Neural crest cell (in vitro differentiated cells): ENCODE data around the gene FNDC3B. TPM values are rescaled to one million over a fixed set of nuclear protein-coding genes. Genes with fewer than 3 reads are reported as not detected.

Source experiments
- DNase-seq: peaks from one replicate; pipeline ENCODE4 v3.0.0; 2021; ENCODE audit warnings: low read depth, mixed read lengths, low spot score
- H3K27ac Mint-ChIP-seq: one replicate; pipeline ENCODE4 v1.8.0; 2021; ENCODE audit warnings: mild to moderate bottlenecking, mixed read lengths; ENCODE audit not compliant: unreplicated experiment
- H3K27me3 Mint-ChIP-seq: 2 replicates; pipeline ENCODE4 v1.8.0; 2021; ENCODE audit warnings: low read depth, mild to moderate bottlenecking, mixed read lengths
- H3K36me3 Mint-ChIP-seq: 2 replicates; pipeline ENCODE4 v1.8.0; 2021; ENCODE audit warnings: low read depth, mild to moderate bottlenecking, mixed read lengths
- H3K4me1 Mint-ChIP-seq: 2 replicates; pipeline ENCODE4 v1.8.0; 2021; ENCODE audit warnings: mixed read lengths
- H3K4me3 Mint-ChIP-seq: one replicate; pipeline ENCODE4 v1.8.0; 2021; ENCODE audit warnings: mild to moderate bottlenecking, mixed read lengths
- H3K9me3 Mint-ChIP-seq: 2 replicates; pipeline ENCODE4 v1.8.0; 2021; ENCODE audit warnings: mixed read lengths
- total RNA-seq: library from RNA; stranded (reverse); gene quantifications from 2 replicates; pipeline ENCODE4 v1.2.1, GENCODE V29; 2021
- TF ChIP-seq, protein P1 (sequence below): fragments of 200-600 bp; sonication (generic); conservative IDR thresholded peaks from 2 replicates; pipeline ENCODE4 v1.5.0; 2021; ENCODE audit warnings: antibody characterized with exemption, mild to moderate bottlenecking

Gene FNDC3B
- total RNA-seq, 1 donor from 2014 or later, result 41.5 TPM

DNA sequence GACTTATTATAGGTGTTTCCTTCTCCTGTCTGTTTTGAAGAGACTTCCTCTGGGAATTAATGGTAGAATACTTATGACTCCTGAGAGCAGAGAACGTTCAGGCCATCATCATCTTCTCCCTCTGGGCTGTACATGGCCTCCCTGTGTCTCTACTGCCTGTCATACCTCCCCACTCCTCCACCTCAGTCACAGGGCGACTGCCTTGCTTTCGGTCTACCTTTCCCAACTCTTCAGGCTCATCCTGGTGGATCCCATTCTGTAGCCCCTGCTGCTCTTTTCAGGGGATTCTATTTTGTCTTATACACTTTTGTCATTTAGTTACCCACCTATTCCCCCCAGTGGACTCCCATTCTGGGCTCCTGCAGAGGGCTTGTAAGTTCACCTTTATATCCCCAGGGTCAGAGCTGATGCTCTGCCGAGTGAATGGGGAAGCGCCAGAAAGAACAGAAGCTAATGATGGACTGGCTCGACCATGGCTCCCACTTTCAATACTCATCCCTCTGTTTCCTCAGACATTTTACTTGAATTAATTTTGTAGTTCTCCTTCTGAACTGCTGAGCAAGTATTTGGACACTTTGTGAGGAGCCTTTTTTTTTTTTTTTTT lies 28.6 kb downstream of the FNDC3B start:
- H3K36me3 Mint-ChIP-seq, result peaks cover 9% of the 10 kb centered on the region
- no peaks in the 10 kb centered on the region for H3K27me3 Mint-ChIP-seq
- peak overlapping the region; percentile 46 for H3K27ac Mint-ChIP-seq
- DNase-seq, result no peak
- peaks cover 2% of the 10 kb centered on the region for H3K9me3 Mint-ChIP-seq
- H3K4me3 Mint-ChIP-seq, result no peak overlapping the region
- TF ChIP-seq, protein P1, sequence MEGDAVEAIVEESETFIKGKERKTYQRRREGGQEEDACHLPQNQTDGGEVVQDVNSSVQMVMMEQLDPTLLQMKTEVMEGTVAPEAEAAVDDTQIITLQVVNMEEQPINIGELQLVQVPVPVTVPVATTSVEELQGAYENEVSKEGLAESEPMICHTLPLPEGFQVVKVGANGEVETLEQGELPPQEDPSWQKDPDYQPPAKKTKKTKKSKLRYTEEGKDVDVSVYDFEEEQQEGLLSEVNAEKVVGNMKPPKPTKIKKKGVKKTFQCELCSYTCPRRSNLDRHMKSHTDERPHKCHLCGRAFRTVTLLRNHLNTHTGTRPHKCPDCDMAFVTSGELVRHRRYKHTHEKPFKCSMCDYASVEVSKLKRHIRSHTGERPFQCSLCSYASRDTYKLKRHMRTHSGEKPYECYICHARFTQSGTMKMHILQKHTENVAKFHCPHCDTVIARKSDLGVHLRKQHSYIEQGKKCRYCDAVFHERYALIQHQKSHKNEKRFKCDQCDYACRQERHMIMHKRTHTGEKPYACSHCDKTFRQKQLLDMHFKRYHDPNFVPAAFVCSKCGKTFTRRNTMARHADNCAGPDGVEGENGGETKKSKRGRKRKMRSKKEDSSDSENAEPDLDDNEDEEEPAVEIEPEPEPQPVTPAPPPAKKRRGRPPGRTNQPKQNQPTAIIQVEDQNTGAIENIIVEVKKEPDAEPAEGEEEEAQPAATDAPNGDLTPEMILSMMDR, result no peak
- H3K4me1 Mint-ChIP-seq, result peaks cover 41% of the 10 kb centered on the region

DNA sequence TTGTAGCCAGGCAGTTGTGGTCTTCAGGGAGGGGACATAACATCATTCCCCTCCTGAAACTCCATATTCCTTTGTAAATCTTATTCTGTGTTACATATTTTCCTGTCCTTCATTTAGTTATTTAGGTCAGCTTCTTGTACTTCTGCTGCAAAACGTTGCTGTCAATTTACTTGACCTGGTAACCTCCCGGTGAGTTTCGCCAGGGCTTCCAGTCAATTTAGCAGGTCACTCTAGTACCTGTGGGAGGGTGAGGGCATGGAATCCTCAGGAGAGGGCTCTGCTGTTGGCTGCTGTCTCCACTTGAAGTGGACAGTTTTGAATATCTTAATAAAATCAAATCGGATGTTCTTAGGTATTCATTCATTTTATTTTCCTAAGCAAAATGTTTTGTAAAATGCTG lies 29.6 kb downstream of the FNDC3B start:
- peaks cover 2% of the 10 kb centered on the region for H3K9me3 Mint-ChIP-seq
- no peak overlapping the region for H3K4me3 Mint-ChIP-seq
- peaks cover 5% of the 10 kb centered on the region for H3K36me3 Mint-ChIP-seq
- peaks cover 44% of the 10 kb centered on the region for H3K4me1 Mint-ChIP-seq
- TF ChIP-seq, protein P1, result no peak
- no peaks in the 10 kb centered on the region for H3K27me3 Mint-ChIP-seq
- H3K27ac Mint-ChIP-seq, result no peak overlapping the region
- no peak for DNase-seq

DNA sequence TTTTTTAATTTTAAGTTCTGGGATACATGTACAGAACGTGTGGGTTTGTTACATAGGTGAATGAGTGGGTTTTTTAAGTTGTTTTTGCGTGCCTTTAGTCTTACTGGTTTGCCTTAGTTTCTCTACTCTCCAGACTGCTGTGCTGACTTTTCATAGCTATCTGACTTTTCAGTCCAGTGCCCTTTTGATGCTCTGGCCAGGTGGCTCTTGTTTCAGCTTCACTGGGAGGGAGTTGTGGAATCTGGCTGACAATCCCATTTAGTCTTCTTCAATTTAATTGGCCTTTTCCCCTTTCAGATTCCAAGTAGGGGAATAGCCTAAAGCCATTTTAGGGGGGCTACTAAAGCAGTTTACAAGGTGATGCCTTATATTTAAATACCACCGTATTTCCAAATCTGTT lies 30.1 kb downstream of the FNDC3B start:
- H3K4me1 Mint-ChIP-seq, result peaks cover 49% of the 10 kb centered on the region
- TF ChIP-seq, protein P1, result no peak
- no peak overlapping the region for H3K4me3 Mint-ChIP-seq
- no peaks in the 10 kb centered on the region for H3K27me3 Mint-ChIP-seq
- peaks cover 2% of the 10 kb centered on the region for H3K9me3 Mint-ChIP-seq
- H3K36me3 Mint-ChIP-seq, result peaks cover 4% of the 10 kb centered on the region
- no peak overlapping the region for H3K27ac Mint-ChIP-seq
- DNase-seq, result no peak

DNA sequence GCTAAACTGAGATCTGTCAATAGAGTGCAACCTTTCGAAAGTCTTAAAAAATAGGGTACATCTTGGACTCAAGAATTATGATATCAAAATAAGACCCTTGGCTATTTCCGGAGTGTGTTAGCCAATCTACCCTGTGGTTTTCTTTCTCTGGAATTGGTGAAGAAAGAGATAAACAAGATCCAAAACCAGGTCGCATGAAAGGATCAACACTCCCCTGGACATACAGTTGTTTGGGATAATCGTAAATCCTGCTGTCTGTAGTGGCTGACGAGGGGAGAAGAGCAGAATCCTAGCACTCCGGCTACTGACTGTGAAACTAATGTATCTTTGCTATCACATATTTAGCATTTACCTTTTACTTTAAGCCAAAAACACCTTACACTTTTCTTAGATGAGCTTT lies 30.9 kb downstream of the FNDC3B start:
- H3K36me3 Mint-ChIP-seq, result peaks cover 2% of the 10 kb centered on the region
- H3K4me1 Mint-ChIP-seq, result peaks cover 57% of the 10 kb centered on the region
- no peak for DNase-seq
- no peaks in the 10 kb centered on the region for H3K27me3 Mint-ChIP-seq
- no peak overlapping the region for H3K4me3 Mint-ChIP-seq
- TF ChIP-seq, protein P1, result no peak
- no peaks in the 10 kb centered on the region for H3K9me3 Mint-ChIP-seq
- no peak overlapping the region for H3K27ac Mint-ChIP-seq

DNA sequence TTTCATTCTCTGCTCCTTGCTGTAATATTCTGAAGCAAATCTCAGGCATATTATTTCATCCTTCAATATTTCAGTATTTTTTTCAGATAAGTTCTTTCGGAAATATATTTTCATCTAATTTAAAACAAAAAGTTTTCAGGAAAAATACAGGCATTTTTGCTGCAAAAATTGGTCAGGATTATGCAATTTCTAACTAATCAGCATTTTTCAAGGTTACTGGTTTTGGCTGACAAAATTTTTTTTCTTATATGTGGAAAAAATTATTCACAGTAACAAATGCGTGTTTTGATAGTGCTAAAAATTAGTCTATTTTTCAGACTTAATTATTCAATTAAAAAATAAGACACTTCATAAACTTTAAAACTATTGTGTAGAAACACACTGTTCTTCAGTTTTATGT lies 31.4 kb downstream of the FNDC3B start:
- Mint-ChIP-seq H3K36me3 (peaks cover 2% of the 10 kb centered on the region), H3K4me1 (peaks cover 62% of the 10 kb centered on the region)

More for the DNA sequence above, 31.4 kb downstream of the FNDC3B start:
- no peaks in the 10 kb centered on the region for H3K27me3 Mint-ChIP-seq
- H3K4me3 Mint-ChIP-seq, result no peak overlapping the region
- TF ChIP-seq, protein P1, result no peak
- H3K9me3 Mint-ChIP-seq, result no peaks in the 10 kb centered on the region
- no peak for DNase-seq
- H3K27ac Mint-ChIP-seq, result no peak overlapping the region
